GM18909 (cell line): ENCODE measurements around the gene C5AR1.
"Not testable (repeated sequence)": the region's sequence is repeated elsewhere in the genome, so short reads cannot be mapped to it uniquely, and the experiment has no call there.

ENCODE experiments used
- ATAC-seq: cut with Tn5 transposase; IDR thresholded peaks from one replicate; pipeline ENCODE4 v1.9.1; 2021; ENCODE audit warnings: mild to moderate bottlenecking; ENCODE audit not compliant: unreplicated experiment, poor library complexity

C5AR1 gene

GRCh38 chr19:47324502-47324901 is 14.8 kb downstream of the C5AR1 start:
- ATAC-seq = no peak

DNA sequence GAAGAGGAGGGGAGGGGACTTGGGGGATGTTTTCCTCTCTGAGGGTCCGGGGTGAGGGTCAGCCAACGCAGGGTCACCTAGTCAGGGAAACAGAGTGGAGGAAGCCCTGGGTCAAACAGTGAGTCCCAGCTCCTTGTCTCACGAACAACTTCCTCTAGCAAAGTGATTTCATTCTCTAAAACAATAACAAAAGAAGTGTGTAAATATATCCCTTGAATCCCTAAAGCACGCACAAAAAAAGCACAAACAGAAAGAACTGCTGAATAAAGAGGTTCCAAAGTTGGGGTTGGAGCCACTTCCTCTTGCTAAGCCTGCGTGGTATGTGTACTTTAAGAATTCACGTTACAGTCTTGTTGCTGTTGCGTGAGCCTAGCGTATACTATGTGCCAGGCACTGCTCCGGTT is 20.8 kb downstream of the C5AR1 start:
- ATAC-seq = no peak

DNA sequence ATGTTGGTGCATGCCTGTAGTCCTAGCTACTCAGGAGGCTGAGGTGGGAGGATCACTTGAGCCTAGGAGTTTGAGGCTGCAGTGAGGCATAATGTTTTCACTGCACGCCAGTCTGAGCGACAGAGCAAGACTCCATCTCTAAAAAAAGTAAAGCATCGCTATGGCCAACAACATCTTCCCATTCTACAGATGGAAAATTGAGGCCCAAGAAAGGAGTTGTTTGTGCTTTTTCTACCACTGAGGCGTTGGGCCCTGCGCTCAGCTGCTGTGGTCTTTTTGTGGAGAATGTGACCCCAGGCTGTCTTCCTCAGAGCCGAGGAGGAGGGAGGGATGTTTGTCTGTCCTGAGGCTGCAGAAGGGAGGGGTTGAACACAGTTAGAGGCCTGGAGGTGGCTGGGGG is 21.8 kb downstream of the C5AR1 start:
- no peak for ATAC-seq

- ATAC-seq = no peak
These were observed 22.4 kb downstream of the C5AR1 start, which contains the start of gene C5AR2 for GRCh38 chr19:47331931-47332547. TSS of gene C5AR2 (plus strand) at chr19:47332175. CDS start at chr19:47340800, 8,625 bp downstream.

DNA sequence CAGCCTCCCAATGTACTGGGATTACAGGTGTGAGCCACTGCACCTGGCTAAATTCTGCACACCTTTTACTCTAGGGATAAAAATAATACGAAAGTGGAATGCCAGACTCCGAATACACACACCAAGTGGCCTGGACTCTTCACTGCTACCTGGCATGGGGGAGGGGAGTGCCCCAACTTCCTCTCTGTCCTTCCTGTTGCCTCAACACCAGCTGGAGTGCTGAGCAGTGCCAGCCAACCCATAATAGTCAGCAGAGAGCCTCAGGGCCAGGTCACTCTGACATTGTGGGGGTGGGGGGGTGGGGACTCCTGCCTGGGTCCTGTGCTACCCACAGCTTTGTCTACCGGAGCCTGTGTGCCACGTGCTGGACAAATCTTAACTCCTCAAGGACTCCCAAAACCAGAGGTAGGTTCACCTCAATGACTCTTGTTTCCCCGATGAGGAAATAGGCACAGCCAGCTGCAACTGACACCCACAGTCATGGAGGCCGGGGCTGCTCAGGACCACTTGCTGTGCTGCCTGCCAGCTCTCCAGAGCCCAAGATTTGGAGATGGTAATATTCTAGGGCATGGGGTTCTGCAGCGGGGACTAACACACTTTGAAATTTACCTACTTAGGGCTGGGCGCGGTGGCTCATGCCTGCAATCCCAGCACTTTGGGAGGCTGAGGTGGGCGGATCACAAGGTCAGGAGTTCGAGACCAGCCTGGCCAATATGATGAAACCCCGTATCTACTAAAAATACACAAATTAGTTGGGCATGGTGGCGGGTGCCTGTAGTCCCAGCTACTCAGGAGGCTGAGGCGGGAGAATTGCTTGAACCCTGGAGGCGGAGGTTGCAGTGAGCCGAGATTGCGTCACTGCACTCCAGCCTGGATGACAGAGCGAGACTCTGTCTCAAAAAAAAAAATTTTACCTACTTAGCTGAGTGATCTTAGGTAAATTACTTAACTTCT is 27.4 kb downstream of the C5AR1 start:
- ATAC-seq = not testable (repeated sequence)

DNA sequence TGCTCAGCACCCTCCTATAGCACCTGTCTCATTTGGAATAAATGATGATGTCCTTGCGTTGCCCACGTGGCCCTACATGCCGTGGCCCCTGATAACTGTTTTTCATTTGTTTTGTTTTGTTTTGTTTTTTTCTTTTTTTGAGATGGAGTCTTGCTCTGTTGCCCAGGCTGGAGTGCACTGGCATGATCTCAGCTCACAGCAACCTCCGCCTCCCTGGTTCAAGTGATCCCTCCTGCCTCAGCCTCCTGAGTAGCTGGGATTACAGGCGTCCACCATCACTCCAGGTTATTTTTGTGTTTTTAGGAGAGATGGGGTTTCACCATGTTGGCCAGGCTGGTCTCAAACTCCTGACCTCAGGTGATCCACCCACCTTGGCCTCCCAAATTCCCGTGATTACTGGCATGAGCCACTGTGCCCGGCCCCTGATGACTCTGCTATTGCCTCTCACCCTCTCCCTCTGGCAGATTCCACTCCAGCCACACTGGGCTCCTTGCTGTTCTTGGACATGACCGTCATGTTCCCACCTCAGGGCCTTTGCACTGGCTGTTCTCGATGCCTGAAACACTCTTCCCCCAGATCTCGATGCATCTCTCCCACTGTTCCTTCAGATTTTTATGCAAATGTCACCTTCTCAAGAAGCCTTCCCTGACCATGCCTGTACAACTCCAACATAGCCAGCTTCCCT is 29.7 kb downstream of the C5AR1 start:
- no peak for ATAC-seq

GRCh38 chr19:47340477-47341208 is 31.0 kb downstream of the C5AR1 start:
- no peak for ATAC-seq

- no peak for ATAC-seq
These were observed 32.1 kb downstream of the C5AR1 start for GRCh38 chr19:47341734-47342133.

DNA sequence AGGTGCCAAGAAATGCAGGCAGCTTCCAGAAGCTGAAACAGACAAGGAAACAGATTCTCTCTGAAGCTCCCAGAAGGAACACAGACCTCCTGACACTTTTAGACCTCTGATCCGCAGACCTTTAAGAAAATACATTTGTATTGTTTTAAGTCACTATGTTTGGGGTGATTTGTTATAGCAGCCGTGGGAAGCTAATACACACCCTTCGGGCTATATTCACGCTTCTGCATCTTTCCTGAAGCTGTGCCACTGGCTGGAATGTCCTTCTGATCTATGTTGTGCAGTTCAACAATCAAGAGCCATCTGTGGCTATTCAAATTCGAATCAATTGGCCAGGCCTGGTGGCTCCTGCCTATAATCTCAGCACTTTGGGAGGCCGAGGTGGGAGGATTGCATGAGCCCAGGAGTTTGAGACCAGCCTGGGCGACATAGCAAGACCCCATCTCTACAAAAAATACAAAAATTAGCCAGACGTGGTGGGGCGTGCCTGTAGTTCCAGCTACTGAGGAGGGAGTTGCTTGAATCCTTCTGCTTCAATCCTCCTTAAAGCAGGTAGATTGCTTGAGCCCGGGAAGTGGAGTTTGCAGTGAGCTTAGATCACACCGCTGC is 33.6 kb downstream of the C5AR1 start:
- ATAC-seq = no peak

GRCh38 chr19:47344425-47344824 is 34.8 kb downstream of the C5AR1 start:
- ATAC-seq = no peak

- not testable (repeated sequence) for ATAC-seq
These were observed 36.4 kb downstream of the C5AR1 start for GRCh38 chr19:47346024-47346423.

GRCh38 chr19:47348819-47349795 is 39.4 kb downstream of the C5AR1 start, which contains the start of gene DHX34:
TSS of gene DHX34 (plus strand) at chr19:47349315. CDS start at chr19:47353031, 3,716 bp downstream.
- ATAC-seq = peak; percentile 95

- ATAC-seq = no peak
These were observed 41.0 kb downstream of the C5AR1 start for GRCh38 chr19:47350630-47351029.

GRCh38 chr19:47351548-47351947 is 41.9 kb downstream of the C5AR1 start:
- ATAC-seq = no peak

GRCh38 chr19:47352095-47352494 is 42.4 kb downstream of the C5AR1 start:
- ATAC-seq = no peak

- ATAC-seq = no peak
These were observed 43.6 kb downstream of the C5AR1 start for GRCh38 chr19:47353307-47353712.

DNA sequence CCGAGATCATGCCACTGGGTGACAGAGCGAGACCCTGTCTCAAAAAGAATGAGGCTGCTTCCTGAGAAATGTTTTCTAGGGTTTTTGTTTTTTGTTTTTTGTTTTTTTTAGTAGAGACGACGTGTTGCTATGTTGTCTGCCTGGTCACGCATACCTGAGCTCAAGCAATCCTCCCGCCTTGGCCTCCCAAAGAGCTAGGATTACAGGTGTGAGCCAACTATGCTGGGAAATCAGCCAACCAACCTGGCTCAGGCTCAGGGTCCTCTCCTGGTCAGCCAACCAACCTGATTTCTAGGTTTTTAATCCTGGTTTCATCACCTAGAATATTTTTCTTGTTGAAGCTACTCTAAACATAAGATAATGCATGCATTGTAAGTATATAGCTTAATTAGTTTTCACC is 47.2 kb downstream of the C5AR1 start:
- ATAC-seq = no peak

DNA sequence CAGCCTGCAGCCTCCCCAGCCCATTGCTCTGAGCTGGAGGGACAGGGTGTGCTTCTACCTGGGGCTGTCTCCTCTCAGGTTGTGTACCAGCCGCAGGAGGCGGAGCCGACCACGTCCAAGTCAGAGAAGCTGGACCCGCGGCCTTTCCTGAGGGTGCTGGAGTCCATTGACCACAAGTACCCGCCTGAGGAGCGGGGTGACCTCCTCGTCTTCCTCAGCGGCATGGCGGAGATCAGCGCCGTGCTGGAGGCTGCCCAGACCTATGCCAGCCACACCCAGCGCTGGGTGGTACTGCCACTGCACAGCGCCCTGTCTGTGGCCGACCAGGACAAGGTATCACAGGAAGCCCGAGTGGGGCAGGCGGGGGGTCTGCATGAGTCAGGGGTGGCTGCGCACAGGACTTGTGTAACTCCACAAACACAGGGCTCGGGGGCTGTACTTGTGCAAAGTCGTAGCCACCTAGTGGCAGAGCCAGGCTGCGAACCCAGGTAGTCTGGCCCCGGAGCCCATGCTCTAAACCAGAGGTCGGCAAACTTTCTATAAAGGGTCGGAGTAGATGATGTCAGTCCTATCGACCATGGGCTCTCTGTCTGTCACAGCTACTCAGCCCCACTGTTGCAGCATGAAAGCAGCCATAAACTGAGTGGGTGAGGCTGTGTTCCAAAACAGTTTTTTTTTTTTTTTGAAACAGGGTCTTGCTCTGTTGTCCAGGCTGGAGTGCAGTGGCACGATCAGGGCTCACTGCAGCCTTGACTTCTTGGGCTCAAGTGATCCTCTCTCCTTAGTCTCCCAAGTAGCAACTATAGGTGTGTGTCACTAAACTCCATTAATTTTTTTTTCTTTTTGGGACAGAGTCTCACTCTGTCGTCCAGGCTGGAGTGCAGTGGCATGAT is 48.4 kb downstream of the C5AR1 start:
- no peak for ATAC-seq
